HG02840 (cell line): ENCODE measurements around the gene LRRC8E.

Experiments used
- ATAC-seq: cut with Tn5 transposase; IDR thresholded peaks from one replicate; pipeline ENCODE4 v1.9.1; 2021; ENCODE audit warnings: mild to moderate bottlenecking, moderate library complexity, moderate number of reproducible peaks; ENCODE audit not compliant: unreplicated experiment, low FRiP score

LRRC8E gene

GRCh38 chr19:7867092-7867844 is 21.0 kb upstream of the LRRC8E start:
- no peak for ATAC-seq

DNA sequence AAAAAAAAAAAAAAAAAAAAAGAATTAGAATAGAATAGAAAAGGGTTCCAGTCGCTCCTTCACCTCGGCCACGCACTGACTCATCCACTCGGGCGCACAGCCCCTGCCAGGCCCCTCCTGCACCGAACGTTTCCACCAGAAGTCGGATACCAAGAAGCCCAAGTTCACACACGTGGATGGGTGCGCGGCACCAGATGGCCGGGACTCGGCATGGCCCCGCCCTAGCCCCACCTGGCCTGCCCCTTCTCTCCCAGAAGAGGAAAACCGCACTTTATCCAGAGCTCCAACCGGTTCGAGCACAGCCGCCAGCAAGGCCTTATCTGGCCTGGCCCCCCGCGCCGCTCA is 20.0 kb upstream of the LRRC8E start:
- ATAC-seq: no peak

GRCh38 chr19:7868671-7869452 is 19.4 kb upstream of the LRRC8E start:
- peak; percentile 68 for ATAC-seq

- ATAC-seq: peak; percentile 66
Measured at GRCh38 chr19:7869453-7869909, 18.8 kb upstream of the LRRC8E start.

DNA sequence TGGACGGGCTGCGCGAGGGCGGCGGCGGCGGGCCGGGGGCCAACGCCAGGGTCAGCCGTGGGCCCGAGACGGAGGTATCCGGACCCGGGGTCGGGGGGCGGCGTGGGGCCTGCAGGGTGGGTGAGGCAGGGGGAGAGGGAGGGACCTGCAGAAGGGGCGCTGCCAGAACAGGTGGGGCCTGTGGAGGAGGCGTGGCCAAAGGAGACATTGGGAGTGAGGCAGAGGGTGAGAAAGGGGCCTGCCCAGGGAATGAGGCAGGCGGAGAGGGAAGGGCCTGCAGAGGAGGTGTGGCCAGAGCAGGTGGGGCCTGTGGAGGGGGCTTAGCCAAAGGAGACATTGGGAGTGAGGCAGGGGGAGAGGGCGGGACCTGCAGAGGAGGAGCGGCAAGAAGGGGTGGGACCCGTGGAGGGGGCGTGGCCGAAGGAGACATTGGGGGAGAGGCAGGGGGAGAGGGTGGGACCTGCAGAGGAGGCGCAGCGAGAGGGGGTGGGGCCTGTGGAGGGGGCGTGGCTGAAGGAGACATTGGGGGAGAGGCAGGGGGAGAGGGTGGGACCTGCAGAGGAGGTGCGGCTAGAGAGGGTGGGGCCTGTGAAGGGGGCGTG is 18.3 kb upstream of the LRRC8E start:
- ATAC-seq: no peak

DNA sequence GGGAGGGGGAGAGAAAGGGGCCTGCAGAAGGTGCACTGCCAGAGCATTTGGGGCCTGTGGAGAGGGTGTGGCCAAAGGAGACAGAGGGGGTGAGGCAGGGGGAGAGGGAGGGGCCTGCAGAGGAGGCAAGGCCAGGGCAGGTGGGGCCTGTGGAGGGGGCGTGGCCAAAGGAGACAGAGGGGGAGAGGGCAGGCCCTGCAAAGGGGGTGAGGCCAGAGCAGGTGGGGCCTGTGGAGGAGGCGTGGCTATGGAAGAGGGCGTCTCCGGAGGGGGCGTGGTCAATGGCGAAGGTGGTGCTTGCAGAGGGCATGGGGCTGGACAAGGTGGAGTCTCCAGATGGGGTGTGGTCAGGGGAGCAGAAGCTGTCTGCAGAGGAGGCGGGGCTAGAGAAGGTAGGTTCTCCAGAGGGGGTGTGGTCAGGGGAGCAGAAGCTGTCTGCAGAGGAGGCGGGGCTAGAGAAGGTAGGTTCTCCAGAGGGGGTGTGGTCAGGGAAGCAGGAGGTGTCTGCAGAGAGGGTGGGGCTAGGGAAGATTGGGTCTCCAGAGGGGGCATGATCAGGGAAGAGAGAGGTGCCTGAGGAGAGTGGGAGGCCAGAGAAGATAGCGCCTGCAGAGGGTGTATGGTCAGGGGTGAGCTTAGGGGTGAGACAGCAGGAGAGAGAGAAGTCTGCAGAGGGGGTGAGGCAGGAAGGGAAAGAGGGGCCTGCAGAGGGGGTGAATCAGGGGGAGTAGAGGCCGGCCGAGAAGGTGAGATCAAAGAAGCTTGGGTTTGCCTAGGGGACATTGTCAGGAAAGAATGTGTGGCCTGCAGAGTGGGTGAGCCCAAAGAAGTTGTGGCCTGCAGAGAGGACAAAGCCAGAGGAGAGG is 17.5 kb upstream of the LRRC8E start:
- ATAC-seq: no peak

DNA sequence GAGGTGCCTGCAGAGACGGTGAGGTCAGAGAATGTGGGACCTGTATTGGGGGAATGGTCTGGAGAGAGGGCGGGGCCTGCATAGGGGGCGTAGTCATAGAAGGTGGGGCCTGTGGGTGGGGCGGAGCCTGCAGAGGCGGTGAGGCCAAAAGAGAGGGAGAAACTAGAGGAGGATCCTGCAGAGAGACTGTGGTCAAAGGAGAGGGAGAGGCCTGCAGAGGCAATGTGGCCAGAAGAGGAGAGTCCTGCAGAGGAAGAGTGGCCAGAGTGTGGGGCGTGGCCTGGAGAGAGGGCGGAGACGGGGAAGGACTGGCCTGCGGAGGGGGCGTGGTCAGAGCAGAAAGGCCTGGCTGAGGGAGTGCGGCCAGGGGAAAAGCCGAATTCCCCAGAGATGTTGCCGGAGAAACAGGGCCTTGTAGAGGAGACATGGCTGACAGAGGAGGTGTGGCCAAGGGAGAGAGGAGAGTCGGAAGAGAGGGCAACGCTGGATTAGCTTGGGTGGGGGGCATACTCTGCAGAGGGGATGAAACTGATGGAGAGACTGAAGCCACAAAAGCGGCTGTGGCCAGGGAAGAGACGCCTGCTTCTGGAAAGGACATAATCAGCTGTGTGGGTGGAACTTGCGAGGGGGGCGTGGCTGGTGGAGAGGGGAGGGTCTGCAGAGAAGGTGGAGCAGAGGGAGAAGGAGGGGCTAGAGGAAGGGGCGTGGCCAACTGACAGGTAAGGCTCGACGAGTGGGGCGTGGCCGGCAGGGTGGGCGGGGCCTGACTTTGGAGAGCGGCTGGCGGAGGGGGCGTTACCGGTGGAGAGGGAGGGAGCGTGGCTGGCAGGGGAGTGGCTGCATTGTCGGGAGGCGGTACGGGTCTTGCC is 16.6 kb upstream of the LRRC8E start:
- no peak for ATAC-seq

DNA sequence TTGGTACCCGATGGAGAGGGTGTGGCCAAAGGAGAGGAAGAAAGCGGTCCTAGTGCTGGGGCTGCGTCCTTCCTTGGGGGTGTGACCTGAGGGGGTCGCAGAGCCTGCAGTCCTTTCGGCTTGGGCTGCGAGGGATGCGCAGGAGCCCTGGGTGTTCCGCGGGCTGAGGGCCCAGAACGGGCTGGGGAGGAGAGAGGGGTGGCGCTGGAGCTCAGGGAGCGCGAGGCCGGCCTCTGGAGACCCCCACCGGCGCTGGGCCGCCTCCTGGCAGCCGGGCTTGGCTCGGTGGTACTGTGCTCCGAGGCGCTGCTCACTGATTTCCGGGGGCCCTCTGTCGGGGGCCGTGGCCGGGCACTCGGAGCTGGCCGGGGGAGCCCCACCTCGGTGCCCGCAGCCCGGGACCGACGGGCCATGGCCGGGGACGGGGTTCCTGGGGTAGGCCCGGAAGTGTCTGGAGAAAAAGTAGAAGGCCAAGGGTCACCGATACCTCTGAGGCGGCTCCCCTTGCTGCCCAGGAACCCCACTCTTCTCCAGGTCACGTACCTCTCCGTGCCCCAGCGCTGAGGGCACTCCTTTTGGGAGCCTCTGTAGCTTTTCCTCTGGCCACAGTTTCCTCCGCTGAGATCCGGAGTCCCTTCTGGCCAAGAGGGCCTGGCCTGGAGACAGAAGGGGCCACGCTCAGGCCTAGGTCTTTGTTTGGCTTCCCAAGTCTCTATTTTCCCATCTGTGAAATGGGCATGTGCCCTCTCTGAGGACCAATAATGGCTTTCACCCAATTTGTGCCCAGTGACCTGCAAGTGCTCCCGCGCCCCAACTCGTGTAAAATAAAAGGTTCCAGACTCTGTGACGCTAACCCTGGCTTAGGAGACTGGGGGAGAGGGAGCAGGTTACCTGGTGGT is 15.8 kb upstream of the LRRC8E start:
- no peak for ATAC-seq

- no peak for ATAC-seq
Measured at GRCh38 chr19:7873304-7874075, 14.8 kb upstream of the LRRC8E start.

- ATAC-seq: no peak
Measured at GRCh38 chr19:7874076-7874896, 14.0 kb upstream of the LRRC8E start, which contains the start of gene PRR36. TSS of gene PRR36 (minus strand) at chr19:7874390. CDS start at chr19:7873689, 701 bp downstream.

GRCh38 chr19:7874897-7875273 is 13.4 kb upstream of the LRRC8E start:
- ATAC-seq: no peak

GRCh38 chr19:7877249-7877836 is 11.0 kb upstream of the LRRC8E start:
- no peak for ATAC-seq

DNA sequence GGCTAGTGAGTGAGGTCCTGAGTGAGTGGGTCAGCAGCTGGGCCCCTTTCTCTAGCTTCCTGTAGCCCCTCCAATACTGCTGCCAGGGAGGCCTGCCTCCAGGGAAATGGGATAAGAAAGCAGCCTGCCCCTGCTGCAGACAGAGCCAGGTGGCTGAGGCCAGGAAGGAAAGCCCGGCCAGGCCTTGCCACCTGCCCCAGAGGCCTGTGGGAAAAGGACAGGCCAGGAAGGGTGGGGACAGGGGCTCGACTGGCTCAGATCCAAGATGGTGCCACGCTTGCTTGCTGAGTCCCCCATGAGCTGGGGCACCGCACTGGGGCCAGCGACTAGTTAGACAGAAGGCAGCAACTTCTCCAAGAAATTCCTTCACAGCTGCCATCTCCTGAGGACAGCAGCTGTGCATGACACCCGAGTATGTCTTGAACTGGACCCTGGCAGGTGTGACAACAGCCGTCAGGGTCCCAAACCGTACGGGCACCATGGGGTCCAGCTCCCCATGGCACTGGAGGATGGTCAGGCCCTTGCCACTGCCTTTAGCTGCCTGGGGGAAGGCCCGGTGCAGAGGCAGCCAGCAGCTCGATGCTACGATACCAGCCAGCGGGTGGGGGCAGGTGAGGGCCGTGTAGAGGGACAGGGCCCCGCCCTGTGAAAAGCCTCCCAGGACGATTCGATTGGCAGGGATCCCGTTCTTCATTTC is 9.1 kb upstream of the LRRC8E start:
- no peak for ATAC-seq

GRCh38 chr19:7879836-7880235 is 8.5 kb upstream of the LRRC8E start:
- ATAC-seq: no peak

- ATAC-seq: no peak
Measured at GRCh38 chr19:7881910-7882309, 6.4 kb upstream of the LRRC8E start.

- no peak for ATAC-seq
Measured at GRCh38 chr19:7883105-7883504, 5.2 kb upstream of the LRRC8E start.
